ENCODE data around the gene NFKB1. TPM values are rescaled to one million over a fixed set of nuclear protein-coding genes. Genes with fewer than 3 reads are reported as not detected.

NFKB1 gene
- total and polyA plus RNA-seq, 9 of the 15 experiments (the other 6 are each of a cell fraction or from before 2014, with no cell fraction given), result 2.4 to 14.5 (median 10.3) TPM

- no peak for TF ChIP-seq ZBTB33 (CRISPR knock-in tag; IDR thresholded peaks at IDR 0.05)
- TF ChIP-seq OTX1 (CRISPR knock-in tag; IDR thresholded peaks at IDR 0.05), result no peak
- TF ChIP-seq, protein P1, sequence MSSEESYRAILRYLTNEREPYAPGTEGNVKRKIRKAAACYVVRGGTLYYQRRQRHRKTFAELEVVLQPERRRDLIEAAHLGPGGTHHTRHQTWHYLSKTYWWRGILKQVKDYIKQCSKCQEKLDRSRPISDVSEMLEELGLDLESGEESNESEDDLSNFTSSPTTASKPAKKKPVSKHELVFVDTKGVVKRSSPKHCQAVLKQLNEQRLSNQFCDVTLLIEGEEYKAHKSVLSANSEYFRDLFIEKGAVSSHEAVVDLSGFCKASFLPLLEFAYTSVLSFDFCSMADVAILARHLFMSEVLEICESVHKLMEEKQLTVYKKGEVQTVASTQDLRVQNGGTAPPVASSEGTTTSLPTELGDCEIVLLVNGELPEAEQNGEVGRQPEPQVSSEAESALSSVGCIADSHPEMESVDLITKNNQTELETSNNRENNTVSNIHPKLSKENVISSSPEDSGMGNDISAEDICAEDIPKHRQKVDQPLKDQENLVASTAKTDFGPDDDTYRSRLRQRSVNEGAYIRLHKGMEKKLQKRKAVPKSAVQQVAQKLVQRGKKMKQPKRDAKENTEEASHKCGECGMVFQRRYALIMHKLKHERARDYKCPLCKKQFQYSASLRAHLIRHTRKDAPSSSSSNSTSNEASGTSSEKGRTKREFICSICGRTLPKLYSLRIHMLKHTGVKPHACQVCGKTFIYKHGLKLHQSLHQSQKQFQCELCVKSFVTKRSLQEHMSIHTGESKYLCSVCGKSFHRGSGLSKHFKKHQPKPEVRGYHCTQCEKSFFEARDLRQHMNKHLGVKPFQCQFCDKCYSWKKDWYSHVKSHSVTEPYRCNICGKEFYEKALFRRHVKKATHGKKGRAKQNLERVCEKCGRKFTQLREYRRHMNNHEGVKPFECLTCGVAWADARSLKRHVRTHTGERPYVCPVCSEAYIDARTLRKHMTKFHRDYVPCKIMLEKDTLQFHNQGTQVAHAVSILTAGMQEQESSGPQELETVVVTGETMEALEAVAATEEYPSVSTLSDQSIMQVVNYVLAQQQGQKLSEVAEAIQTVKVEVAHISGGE (CRISPR knock-in tag; IDR thresholded peaks at IDR 0.05), result 0 out of 6 replicates have a peak, but pooled peaks of 1 of the 3 experiments have one; percentile 32
- TF ChIP-seq BRD4 (IDR thresholded peaks at IDR 0.05), result no peak
- peak; percentile 77 for TF ChIP-seq GABPA (tag; conservative IDR thresholded peaks at IDR 0.05; ENCODE audit: low read depth)
- 0 out of 2 replicates have a peak, but pooled peaks have one; percentile 39 for TF ChIP-seq SP1 (CRISPR knock-in tag; IDR thresholded peaks at IDR 0.05)
- no peak for TF ChIP-seq ATF6 (CRISPR knock-in tag; IDR thresholded peaks at IDR 0.05)
- TF ChIP-seq ZFP36 (IDR thresholded peaks at IDR 0.05; ENCODE audit: low read depth, low read length, partially characterized antibody), result no peak
- TF ChIP-seq, protein P2, sequence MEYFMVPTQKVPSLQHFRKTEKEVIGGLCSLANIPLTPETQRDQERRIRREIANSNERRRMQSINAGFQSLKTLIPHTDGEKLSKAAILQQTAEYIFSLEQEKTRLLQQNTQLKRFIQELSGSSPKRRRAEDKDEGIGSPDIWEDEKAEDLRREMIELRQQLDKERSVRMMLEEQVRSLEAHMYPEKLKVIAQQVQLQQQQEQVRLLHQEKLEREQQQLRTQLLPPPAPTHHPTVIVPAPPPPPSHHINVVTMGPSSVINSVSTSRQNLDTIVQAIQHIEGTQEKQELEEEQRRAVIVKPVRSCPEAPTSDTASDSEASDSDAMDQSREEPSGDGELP (CRISPR knock-in tag; IDR thresholded peaks at IDR 0.05; ENCODE audit: borderline replicate concordance), result peak; percentile 51; the same call in 1 of the 2 replicates
- peak; percentile 70 for TF ChIP-seq CREM (IDR thresholded peaks at IDR 0.05; ENCODE audit: low read depth)
- no peak for TF ChIP-seq KDM1A (IDR thresholded peaks at IDR 0.05)
- no peak for TF ChIP-seq SIN3A (IDR thresholded peaks at IDR 0.05; ENCODE audit: borderline replicate concordance in 2 of 2, control insufficient read depth in 1 of 2, low read depth in 2 of 2, low read length in 2 of 2)
- TF ChIP-seq TAF7 (tag; IDR thresholded peaks at IDR 0.05), result no peak
- TF ChIP-seq SUPT5H (IDR thresholded peaks at IDR 0.05), result no peak
- no peak for TF ChIP-seq NR2C2 (CRISPR knock-in tag; IDR thresholded peaks at IDR 0.05)
- TF ChIP-seq NR2C2 (tag; IDR thresholded peaks at IDR 0.05), result no peak
- peak; percentile 72 for TF ChIP-seq NCOA6 (IDR thresholded peaks at IDR 0.05)
- no peak for TF ChIP-seq ETV6 (IDR thresholded peaks at IDR 0.05; ENCODE audit: borderline replicate concordance in 1 of 2, low read depth in 2 of 2, low read length in 1 of 2)
- no peak for TF ChIP-seq ETV6 (CRISPR knock-in tag; IDR thresholded peaks at IDR 0.05; ENCODE audit: borderline replicate concordance)
Observed at GRCh38 chr4:102500696-102501446, at the start of gene NFKB1 (continued).

Data from K562 (cell line).